Naive thymus-derived CD8-positive, alpha-beta T cell (primary cell): ENCODE data around the gene POLR1G. TPM values are rescaled to one million over a fixed set of nuclear protein-coding genes. Genes with fewer than 3 reads are reported as not detected.

Experiments
- ATAC-seq, 2 donors: fragments of 150-1000 bp; cut with Tn5 transposase in 1 of 2; sonication (Bioruptor Pico), chemical (Tn5 transposase) in 1 of 2; 1 replicate in 1 of 2; 2 replicates in 1 of 2; pipeline ENCODE4 v1.10.0; 2021; ENCODE audit warnings: mild to moderate bottlenecking in 2 of 2, moderate library complexity in 2 of 2
- POLR2A ChIA-PET: fragments of 350-600 bp; sonication (Branson Sonifier 250); formaldehyde crosslinking; loops from one replicate; lab custom pipeline; 2021; ENCODE audit warnings: antibody characterized with exemption; lab: Charles Lee
- DNase-seq, 10 donors: peaks; one replicate each; pipeline versions ENCODE4 v3.0.0 to v3.0.0-alpha.2; 2020 to 2022
- H3K27ac Mint-ChIP-seq, 10 donors: one replicate each; pipeline ENCODE4 v1.8.0; 2020 to 2022; ENCODE audit warnings: mild to moderate bottlenecking in 10 of 10, mixed read lengths in 10 of 10, moderate library complexity in 4 of 10, inconsistent platforms in 1 of 10
- H3K27me3 Mint-ChIP-seq, 5 donors: one replicate each; pipeline ENCODE4 v1.8.0; 2021 to 2022; ENCODE audit warnings: mixed read lengths in 5 of 5
- H3K36me3 Mint-ChIP-seq, 3 donors: one replicate each; pipeline ENCODE4 v1.8.0; 2020 to 2022; ENCODE audit warnings: mixed read lengths in 3 of 3, mild to moderate bottlenecking in 2 of 3, inconsistent platforms in 1 of 3
- H3K4me1 Mint-ChIP-seq, 4 donors: one replicate each; pipeline ENCODE4 v1.8.0; 2021 to 2022; ENCODE audit warnings: mixed read lengths in 4 of 4
- H3K4me3 Mint-ChIP-seq, 10 donors: one replicate each; pipeline ENCODE4 v1.8.0; 2020 to 2022; ENCODE audit warnings: mild to moderate bottlenecking in 10 of 10, mixed read lengths in 10 of 10, moderate library complexity in 6 of 10, inconsistent platforms in 1 of 10
- H3K9me3 Mint-ChIP-seq, 9 donors: one replicate each; pipeline ENCODE4 v1.8.0; 2020 to 2022; ENCODE audit warnings: mixed read lengths in 9 of 9, mild to moderate bottlenecking in 3 of 9, inconsistent platforms in 1 of 9, moderate library complexity in 1 of 9
- microRNA-seq: library from miRNA; unstranded; fragments of <30 nt; microRNA quantifications from one replicate; pipeline ENCODE4 v1.2.0, GENCODE V29; 2022; ENCODE audit warnings: borderline microRNAs expressed
- polyA plus RNA-seq, 3 donors: library from polyadenylated mRNA; unstranded; fragments of 300-500 nt; fragmentation: Illumina TruSeq; gene quantifications; one replicate each; pipeline ENCODE4 v1.2.3, GENCODE V29; 2021
- total RNA-seq, 8 experiments: library from RNA in 2 of 8; stranded (reverse) in 2 of 8; gene quantifications; one replicate each; pipeline ENCODE4 v1.2.3 and lab custom pipeline; 2021 to 2026

Gene POLR1G
- total and polyA plus RNA-seq, 5 experiments from 2014 or later, result 2.4 to 7.4 (median 3.4) TPM

DNA sequence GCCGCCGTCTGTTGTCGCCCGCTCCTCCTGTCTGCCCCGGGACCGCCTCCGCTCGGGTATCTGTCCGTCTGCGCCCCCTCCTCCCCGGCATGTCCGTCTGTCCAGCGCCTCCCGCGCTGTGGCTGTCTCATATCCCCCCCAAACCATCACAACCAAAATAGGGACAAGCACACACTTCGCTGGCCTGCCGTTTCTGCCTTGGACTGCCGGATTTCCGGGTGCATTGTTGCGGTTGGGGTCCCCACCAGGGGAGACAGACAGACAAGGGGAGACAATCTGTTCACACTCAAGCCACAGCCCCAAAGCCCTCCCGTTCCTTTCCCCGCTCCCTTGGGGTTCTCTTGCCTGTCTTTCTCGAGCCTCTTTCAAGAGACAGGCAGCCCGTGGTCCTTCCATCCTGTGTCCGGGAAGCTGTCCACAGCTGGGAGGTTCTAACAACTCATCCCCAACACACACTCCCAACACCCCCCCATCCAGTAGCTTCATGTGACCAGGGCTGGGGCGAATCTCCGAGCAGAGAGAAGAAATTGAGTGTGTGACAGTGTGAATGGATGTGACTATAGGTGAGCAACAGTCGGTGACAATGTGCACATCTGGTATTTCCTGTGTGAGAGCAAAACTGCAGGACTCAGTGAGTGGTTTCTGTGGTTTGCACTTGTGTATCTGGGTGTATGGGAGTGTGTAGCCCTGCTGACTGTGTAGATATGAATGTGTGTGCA is 44.8 kb downstream of the POLR1G start:
- peaks cover 0 to 2% (median 0%) of the 10 kb centered on the region in 9 donors for H3K9me3 Mint-ChIP-seq
- POLR2A ChIA-PET, result interaction anchor here (0.6 to 2.6 kb wide), 4 partner anchors 11 to 27 kb away, joined by 3 to 10 read pairs (median 6); no protein-coding TSS in a partner anchor
- peaks cover 30 to 63% (median 52%) of the 10 kb centered on the region in 4 donors for H3K4me1 Mint-ChIP-seq
- ATAC-seq (peak; percentile 49 to 53), DNase-seq (peak in 9 of 10 donors; percentile 47 to 91 (median 74))
- H3K27ac Mint-ChIP-seq, result peak overlapping the region; percentile 93 to 100 (median 100)
- peak overlapping the region; percentile 86 to 96 (median 91) for H3K4me3 Mint-ChIP-seq
- H3K36me3 Mint-ChIP-seq, result no peaks in the 10 kb centered on the region
- peaks cover 0 to 4% (median 0%) of the 10 kb centered on the region in 5 donors for H3K27me3 Mint-ChIP-seq

DNA sequence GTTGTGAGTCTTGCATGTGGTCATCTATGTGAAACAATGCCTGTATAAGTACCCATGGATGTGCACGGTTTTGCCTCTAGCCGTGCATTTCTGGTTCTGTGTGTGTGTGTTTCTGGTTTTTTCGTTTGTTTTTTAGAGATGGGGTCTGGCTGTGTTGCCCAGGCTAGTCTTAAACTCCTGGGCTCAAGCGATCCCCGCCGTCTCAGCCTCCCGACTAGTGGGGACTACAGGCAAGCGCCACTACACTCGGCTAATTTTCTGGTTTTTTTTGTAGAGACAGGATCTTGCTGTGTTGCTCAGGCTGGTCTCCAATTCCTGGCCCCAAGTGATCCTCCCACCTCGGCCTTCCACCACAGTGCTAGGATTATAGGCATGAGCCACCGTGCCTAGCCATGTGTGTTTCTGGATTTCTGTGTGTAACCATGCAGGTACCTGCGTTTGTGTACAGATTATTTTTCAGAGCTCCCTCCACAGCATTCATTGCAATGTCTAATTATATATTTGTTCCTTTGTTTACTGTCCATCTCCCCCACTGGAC is 45.5 kb downstream of the POLR1G start:
- Mint-ChIP-seq H3K27me3 (peaks cover 0 to 4% (median 0%) of the 10 kb centered on the region in 5 donors), H3K27ac (peak overlapping the region; percentile 93 to 100 (median 100)), H3K4me3 (peak overlapping the region; percentile 86 to 96 (median 91)), H3K4me1 (peaks cover 33 to 64% (median 54%) of the 10 kb centered on the region in 4 donors), H3K9me3 (peaks cover 0 to 2% (median 0%) of the 10 kb centered on the region in 9 donors), H3K36me3 (no peaks in the 10 kb centered on the region)
- POLR2A ChIA-PET, result interaction anchor here (0.6 to 2.6 kb wide), 4 partner anchors 10 to 26 kb away, joined by 3 to 10 read pairs (median 6); no protein-coding TSS in a partner anchor
- no peak for ATAC-seq
- no peak for DNase-seq

DNA sequence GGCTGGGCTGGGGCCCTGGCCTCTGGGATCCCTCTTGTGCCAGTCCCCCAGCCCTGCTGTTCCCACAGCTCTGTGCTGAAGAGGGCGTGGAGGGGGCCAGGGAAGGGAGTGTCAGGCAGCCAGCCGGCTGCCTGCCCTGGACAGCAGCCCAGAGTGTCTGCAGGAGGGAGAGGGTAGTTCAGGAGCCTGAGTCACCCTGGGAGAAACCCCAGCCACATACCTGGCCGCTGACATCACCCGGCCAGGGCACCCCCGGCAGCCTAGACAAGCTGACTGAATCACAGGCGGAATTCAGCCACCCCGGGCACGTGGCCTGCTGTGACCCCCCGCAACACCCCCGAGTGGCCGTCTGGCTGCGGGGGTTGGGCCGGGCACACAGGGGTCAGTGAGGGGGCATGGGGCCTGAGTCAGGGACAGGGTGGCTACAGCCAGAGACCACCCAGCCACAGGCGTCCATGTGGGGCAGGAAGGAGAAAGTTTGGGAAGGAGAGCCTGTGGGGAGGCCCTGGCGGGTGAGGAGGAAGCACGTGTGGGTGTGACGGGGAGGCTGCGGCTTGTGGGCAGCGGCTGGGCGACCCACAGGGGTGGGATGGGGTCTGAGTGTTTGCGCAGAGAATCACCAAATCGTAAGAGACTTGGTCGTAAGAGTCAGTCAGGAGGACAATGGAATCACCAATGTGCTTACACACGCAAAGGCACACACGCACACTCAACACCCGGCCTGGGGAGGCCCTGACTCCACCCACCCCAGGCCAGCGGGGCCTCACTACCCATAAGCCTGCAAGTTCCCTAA is 49.5 kb downstream of the POLR1G start:
- peak; percentile 46 to 48 for ATAC-seq
- Mint-ChIP-seq H3K9me3 (no peaks in the 10 kb centered on the region), H3K4me1 (peaks cover 26 to 47% (median 33%) of the 10 kb centered on the region in 4 donors), H3K36me3 (no peaks in the 10 kb centered on the region), H3K4me3 (peak overlapping the region; percentile 31 to 78 (median 60)), H3K27ac (peak overlapping the region in 9 of 10 donors; percentile 66 to 93 (median 88)), H3K27me3 (peaks cover 0 to 10% (median 0%) of the 10 kb centered on the region in 5 donors)
- peak; percentile 36 to 75 (median 60) for DNase-seq
- POLR2A ChIA-PET, result interaction anchor here (0.6 to 4.2 kb wide), 3 partner anchors 12 to 1404 kb away, joined by 3 to 37 read pairs (median 3); partner anchors contain the start of gene FOSB

DNA sequence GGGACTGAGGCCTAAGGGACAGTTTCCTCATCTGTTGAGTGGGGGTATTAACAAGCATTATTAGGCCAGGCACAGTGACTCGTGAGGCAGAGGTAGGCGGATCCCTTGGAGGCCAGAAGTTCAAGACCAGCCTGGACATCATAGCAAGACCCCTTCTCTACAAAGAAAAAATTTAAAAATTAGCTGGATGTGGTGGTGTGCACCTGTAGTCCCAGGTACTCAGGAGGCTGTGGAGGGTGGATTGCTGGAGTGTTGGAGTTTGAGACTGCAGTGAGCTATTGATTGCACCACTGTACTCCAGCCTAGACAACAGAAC is 50.0 kb downstream of the POLR1G start:
- Mint-ChIP-seq H3K27ac (peak overlapping the region in 9 of 10 donors; percentile 66 to 93 (median 88)), H3K36me3 (no peaks in the 10 kb centered on the region), H3K27me3 (peaks cover 0 to 9% (median 0%) of the 10 kb centered on the region in 5 donors), H3K4me3 (peak overlapping the region in 8 of 10 donors; percentile 31 to 78 (median 63)), H3K9me3 (no peaks in the 10 kb centered on the region), H3K4me1 (peaks cover 21 to 47% (median 28%) of the 10 kb centered on the region in 4 donors)
- no peak for DNase-seq
- ATAC-seq, result no peak
- POLR2A ChIA-PET, result interaction anchor here (0.5 to 4.2 kb wide), 5 partner anchors 12 to 1404 kb away, joined by 3 to 37 read pairs (median 4); partner anchors contain the start of gene FOSB

DNA sequence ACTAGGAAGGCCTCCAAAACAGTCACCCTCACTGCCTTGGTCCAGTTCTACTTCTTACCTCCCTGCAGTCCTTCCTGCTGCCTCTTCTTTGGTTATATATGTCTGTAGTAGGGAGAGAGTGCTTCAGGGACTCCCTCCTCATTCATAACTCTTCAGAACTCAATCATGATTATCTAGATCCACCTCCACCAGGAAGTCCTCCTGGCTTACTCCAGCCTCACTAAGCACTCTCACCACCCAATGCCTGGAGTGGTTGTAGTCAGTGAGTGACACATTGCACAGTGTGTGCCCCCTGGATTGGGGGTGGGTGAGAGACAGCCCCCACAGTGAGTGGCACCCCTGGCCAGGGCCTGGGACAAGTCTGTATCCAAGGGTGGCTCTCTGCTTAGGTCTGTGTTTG is 51.3 kb downstream of the POLR1G start:
- DNase-seq, result no peak
- no peaks in the 10 kb centered on the region for H3K9me3 Mint-ChIP-seq
- ATAC-seq, result no peak
- POLR2A ChIA-PET, result interaction anchor here (4.2 kb wide), 1 partner anchor 10 kb away, joined by 37 read pairs; the partner anchor contains the start of gene FOSB
- no peaks in the 10 kb centered on the region for H3K36me3 Mint-ChIP-seq
- peak overlapping the region in 1 of 10 donors; percentile 26 for H3K4me3 Mint-ChIP-seq
- peak overlapping the region in 3 of 10 donors; percentile 7 to 33 (median 33) for H3K27ac Mint-ChIP-seq
- peaks cover 12 to 38% (median 19%) of the 10 kb centered on the region in 4 donors for H3K4me1 Mint-ChIP-seq
- peaks cover 0 to 9% (median 0%) of the 10 kb centered on the region in 5 donors for H3K27me3 Mint-ChIP-seq

Small RNAs within 50 kb of the gene (microRNA-seq; reads per million reads assigned to microRNA genes)
- not detected for gene MIR6088

Other genes with a start within 250 kb of the POLR1G start
- gene NKPD1, start 245.7 kb upstream of the POLR1G start, total RNA-seq, result 1 to 10 TPM in 1 of 2 experiments, under 1 TPM in 1; 0.85 to 1.0 TPM
- gene NKPD1, start 245.7 kb upstream of the POLR1G start, polyA plus RNA-seq, result under 1 TPM; 0.17 to 0.47 (median 0.43) TPM
- gene TRAPPC6A, start 228.4 kb upstream of the POLR1G start, total RNA-seq, result 10 to 100 TPM; 48.5 to 51.0 TPM
- gene TRAPPC6A, start 228.4 kb upstream of the POLR1G start, polyA plus RNA-seq, result 100 to 1,000 TPM; 149 to 193 (median 183) TPM
- gene BLOC1S3, start 227.9 kb upstream of the POLR1G start, total RNA-seq, result 10 to 100 TPM; 21.2 to 22.5 TPM
- 10 to 100 TPM in 1 of 3 donors, 1 to 10 TPM in 2; 8.4 to 14.4 (median 9.7) TPM for gene BLOC1S3, start 227.9 kb upstream of the POLR1G start, polyA plus RNA-seq
- gene EXOC3L2, start 161.2 kb upstream of the POLR1G start, total RNA-seq, result not detected
- gene EXOC3L2, start 161.2 kb upstream of the POLR1G start, polyA plus RNA-seq, result not detected
- gene MARK4, start 155.4 kb upstream of the POLR1G start, total RNA-seq, result 10 to 100 TPM; 19.6 to 24.9 TPM
- under 1 TPM; 0.79 to 0.95 (median 0.91) TPM for gene MARK4, start 155.4 kb upstream of the POLR1G start, polyA plus RNA-seq
- gene CKM, start 83.8 kb upstream of the POLR1G start, total RNA-seq, result not detected
- not detected for gene CKM, start 83.8 kb upstream of the POLR1G start, polyA plus RNA-seq
- not detected for gene KLC3, start 65.9 kb upstream of the POLR1G start, total RNA-seq
- not detected for gene KLC3, start 65.9 kb upstream of the POLR1G start, polyA plus RNA-seq
- gene ERCC2, start 36.1 kb upstream of the POLR1G start, total RNA-seq, result 10 to 100 TPM; 21.5 to 23.7 TPM
- gene ERCC2, start 36.1 kb upstream of the POLR1G start, polyA plus RNA-seq, result 1 to 10 TPM; 3.7 to 7.6 (median 7.0) TPM
- 10 to 100 TPM; 12.4 to 13.2 TPM for gene PPP1R13L, start 1.6 kb upstream of the POLR1G start, total RNA-seq
- gene PPP1R13L, start 1.6 kb upstream of the POLR1G start, polyA plus RNA-seq, result 1 to 10 TPM in 2 of 3 donors, under 1 TPM in 1; 0.64 to 2.5 (median 1.2) TPM
- 10 to 100 TPM; 59.2 to 61.0 TPM for gene ERCC1, start 17.3 kb downstream of the POLR1G start, total RNA-seq
- gene ERCC1, start 17.3 kb downstream of the POLR1G start, polyA plus RNA-seq, result 10 to 100 TPM; 32.2 to 38.6 (median 33.7) TPM
- 1 to 10 TPM; 3.5 TPM for gene FOSB, start 61.4 kb downstream of the POLR1G start, total RNA-seq
- 10 to 100 TPM; 10.2 to 11.4 (median 11.0) TPM for gene FOSB, start 61.4 kb downstream of the POLR1G start, polyA plus RNA-seq
- gene RTN2, start 90.4 kb downstream of the POLR1G start, total RNA-seq, result 1 to 10 TPM; 1.0 to 1.8 TPM
- under 1 TPM in 2 of 3 donors, not detected in 1; 0.27 to 0.41 TPM for gene RTN2, start 90.4 kb downstream of the POLR1G start, polyA plus RNA-seq
- 10 to 100 TPM; 12.4 to 15.6 TPM for gene PPM1N, start 91.8 kb downstream of the POLR1G start, total RNA-seq
- gene PPM1N, start 91.8 kb downstream of the POLR1G start, polyA plus RNA-seq, result 1 to 10 TPM; 7.2 to 8.7 (median 7.7) TPM
- gene VASP, start 100.8 kb downstream of the POLR1G start, total RNA-seq, result 10 to 100 TPM; 72.0 to 72.1 TPM
- 10 to 100 TPM; 39.9 to 49.6 (median 49.0) TPM for gene VASP, start 100.8 kb downstream of the POLR1G start, polyA plus RNA-seq
- 10 to 100 TPM in 1 of 2 experiments, 1 to 10 TPM in 1; 8.8 to 10.6 TPM for gene OPA3, start 178.2 kb downstream of the POLR1G start, total RNA-seq
- gene OPA3, start 178.2 kb downstream of the POLR1G start, polyA plus RNA-seq, result 10 to 100 TPM in 2 of 3 donors, 1 to 10 TPM in 1; 7.5 to 25.3 (median 13.2) TPM
- not detected for gene GPR4, start 195.6 kb downstream of the POLR1G start, total RNA-seq
- not detected for gene GPR4, start 195.6 kb downstream of the POLR1G start, polyA plus RNA-seq
- 10 to 100 TPM; 52.1 to 56.8 TPM for gene EML2, start 232.8 kb downstream of the POLR1G start, total RNA-seq
- gene EML2, start 232.8 kb downstream of the POLR1G start, polyA plus RNA-seq, result 10 to 100 TPM in 2 of 3 donors, 1 to 10 TPM in 1; 8.8 to 17.8 (median 11.5) TPM